ENCODE data around the gene FGD6.

FGD6 gene

DNA sequence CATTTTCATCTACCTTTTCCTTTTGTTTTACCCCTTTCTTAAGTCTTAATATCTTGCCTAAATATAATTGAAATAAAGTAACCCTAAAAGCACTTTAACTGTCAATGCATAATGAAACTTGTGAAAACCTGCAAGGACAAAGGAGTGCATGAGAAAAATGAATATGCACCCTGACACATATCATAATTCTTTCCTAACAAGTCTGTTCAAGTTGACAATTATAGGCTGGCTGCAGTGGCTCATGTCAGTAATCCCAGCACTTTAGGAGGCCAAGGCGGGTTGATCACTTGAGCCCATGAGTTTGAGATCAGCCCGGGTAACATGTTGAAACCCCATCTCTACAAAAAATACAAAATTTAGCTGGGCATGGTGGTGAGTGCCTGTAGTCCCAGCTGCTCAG is 65.4 kb downstream of the FGD6 start:
- TF ChIP-seq, protein P1, sequence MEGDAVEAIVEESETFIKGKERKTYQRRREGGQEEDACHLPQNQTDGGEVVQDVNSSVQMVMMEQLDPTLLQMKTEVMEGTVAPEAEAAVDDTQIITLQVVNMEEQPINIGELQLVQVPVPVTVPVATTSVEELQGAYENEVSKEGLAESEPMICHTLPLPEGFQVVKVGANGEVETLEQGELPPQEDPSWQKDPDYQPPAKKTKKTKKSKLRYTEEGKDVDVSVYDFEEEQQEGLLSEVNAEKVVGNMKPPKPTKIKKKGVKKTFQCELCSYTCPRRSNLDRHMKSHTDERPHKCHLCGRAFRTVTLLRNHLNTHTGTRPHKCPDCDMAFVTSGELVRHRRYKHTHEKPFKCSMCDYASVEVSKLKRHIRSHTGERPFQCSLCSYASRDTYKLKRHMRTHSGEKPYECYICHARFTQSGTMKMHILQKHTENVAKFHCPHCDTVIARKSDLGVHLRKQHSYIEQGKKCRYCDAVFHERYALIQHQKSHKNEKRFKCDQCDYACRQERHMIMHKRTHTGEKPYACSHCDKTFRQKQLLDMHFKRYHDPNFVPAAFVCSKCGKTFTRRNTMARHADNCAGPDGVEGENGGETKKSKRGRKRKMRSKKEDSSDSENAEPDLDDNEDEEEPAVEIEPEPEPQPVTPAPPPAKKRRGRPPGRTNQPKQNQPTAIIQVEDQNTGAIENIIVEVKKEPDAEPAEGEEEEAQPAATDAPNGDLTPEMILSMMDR (IDR thresholded peaks at IDR 0.05; ENCODE audit: extremely low read depth, insufficient read depth, missing control alignments): no peak
- in situ Hi-C loops (cut with MboI; ENCODE audit: low pct_unique_long_range_greater_than_20kb, low sequenced_read_pairs, unreplicated experiment): no loop called here
- no peak for DNase-seq (ENCODE audit: low spot score)

DNA sequence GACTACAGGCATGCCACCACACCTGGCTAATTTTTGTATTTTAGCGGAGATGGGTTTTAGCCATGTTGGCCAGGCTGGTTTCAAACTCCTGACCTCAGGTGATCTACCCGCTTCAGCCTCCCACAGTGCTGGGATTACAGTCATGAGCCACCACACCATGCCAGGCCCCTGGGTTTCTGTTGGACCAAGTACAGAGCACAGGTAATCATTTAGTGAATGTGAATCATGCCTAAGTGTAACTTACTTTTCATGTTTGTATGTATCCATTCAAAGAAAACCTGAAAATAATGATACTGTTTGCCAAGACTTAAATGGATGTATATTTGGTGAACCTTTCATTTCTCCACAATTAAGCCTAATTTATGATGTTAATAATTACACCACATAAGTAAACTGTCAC is 65.9 kb downstream of the FGD6 start:
- TF ChIP-seq, protein P1 (IDR thresholded peaks at IDR 0.05; ENCODE audit: extremely low read depth, insufficient read depth, missing control alignments): no peak
- in situ Hi-C loops (cut with MboI; ENCODE audit: low pct_unique_long_range_greater_than_20kb, low sequenced_read_pairs, unreplicated experiment): no loop called here
- no peak for DNase-seq (ENCODE audit: low spot score)

DNA sequence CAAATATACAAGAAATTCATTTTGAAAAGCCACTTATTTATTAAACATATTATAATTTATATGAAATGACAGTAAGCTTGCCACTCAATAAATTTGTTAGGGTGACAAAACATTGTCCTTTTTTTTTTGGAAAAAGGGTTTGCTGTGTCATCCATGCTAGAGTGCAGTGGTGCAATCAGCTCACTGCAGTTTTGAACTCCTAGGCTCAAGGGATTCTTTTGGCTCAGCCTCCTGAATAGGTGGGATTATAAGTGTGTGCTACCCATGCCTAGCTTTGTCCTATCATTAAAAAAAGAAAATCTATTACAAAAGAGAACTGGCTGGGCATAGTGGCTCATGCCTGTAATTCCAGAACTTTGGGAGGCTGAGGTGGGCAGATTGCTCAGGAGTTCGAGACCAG is 66.8 kb downstream of the FGD6 start:
- TF ChIP-seq, protein P1 (IDR thresholded peaks at IDR 0.05; ENCODE audit: extremely low read depth, insufficient read depth, missing control alignments): no peak
- no peak for DNase-seq (ENCODE audit: low spot score)
- in situ Hi-C loops (cut with MboI; ENCODE audit: low pct_unique_long_range_greater_than_20kb, low sequenced_read_pairs, unreplicated experiment): no loop called here

DNA sequence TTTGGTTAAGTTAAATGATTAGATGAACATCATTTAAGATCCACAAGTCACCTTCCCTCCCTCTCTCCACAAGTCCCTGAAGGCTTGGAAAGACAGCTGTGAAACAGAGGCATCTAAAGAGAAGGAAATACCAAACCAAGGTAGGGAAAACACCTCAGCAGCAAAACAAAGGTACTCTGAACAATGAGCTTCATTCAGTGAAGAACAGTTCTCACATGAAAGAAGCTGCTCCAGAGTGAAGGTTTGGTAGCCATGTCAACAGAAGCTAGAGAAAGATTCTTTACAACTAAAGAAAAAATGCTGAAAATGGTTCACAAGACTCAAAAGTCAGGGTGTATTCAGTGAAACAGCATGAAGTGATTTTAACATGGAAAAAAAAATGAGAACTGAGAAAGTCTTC is 69.4 kb downstream of the FGD6 start:
- DNase-seq (ENCODE audit: low spot score): no peak
- TF ChIP-seq, protein P1 (IDR thresholded peaks at IDR 0.05; ENCODE audit: extremely low read depth, insufficient read depth, missing control alignments): no peak
- in situ Hi-C loops (cut with MboI; ENCODE audit: low pct_unique_long_range_greater_than_20kb, low sequenced_read_pairs, unreplicated experiment): no loop called here

DNA sequence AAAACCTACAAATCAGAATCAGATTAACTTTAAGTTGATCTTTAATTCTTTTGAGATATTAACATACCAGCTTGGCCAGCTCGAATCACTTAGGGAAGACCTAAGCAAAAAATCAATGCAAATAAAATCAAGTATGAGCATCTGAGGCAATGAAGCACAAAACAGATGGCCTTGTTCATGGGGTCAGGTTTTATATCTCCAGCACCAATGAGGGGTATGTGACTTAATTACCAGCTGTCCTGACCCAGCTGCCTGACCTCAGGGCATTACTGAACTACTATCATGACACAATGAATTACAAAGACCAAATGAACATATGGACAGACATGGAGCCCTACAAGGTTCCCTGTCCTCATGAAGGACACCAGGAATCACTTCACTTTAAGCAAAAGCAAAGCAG is 70.5 kb downstream of the FGD6 start:
- DNase-seq (ENCODE audit: low spot score): no peak
- TF ChIP-seq, protein P1 (IDR thresholded peaks at IDR 0.05; ENCODE audit: extremely low read depth, insufficient read depth, missing control alignments): no peak
- in situ Hi-C loops (cut with MboI; ENCODE audit: low pct_unique_long_range_greater_than_20kb, low sequenced_read_pairs, unreplicated experiment): no loop called here

DNA sequence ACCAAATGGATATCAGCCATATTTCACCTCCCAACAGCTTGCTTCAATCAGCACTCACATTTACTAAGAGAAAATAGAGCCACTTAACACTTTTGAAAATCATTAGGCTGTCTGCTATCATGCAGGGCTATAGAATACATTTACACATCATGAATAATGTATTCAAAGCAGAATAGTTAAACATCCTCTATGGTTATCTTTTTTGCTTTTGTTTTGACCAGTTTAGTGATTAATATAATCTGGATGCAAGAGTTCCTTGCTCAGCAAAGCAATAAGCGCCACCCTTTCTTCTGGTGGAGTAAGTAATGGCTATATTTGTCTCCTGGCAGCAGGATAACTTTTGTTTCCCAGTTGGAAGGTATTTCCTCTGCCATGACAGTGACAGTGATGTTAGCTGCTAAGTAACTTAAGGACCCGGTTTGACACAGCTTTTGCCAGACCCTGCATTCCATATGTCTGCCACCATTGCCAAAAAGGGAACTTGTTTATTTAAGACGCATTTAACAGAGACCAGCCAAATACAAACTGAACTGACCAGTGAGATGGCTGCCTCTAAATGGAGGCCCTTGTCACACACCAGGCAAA is 73.6 kb downstream of the FGD6 start:
- TF ChIP-seq, protein P1 (IDR thresholded peaks at IDR 0.05; ENCODE audit: extremely low read depth, insufficient read depth, missing control alignments): no peak
- in situ Hi-C loops (cut with MboI; ENCODE audit: low pct_unique_long_range_greater_than_20kb, low sequenced_read_pairs, unreplicated experiment): no loop called here

More for the DNA sequence above, 73.6 kb downstream of the FGD6 start:
- DNase-seq (ENCODE audit: low spot score): no peak
